Testis (tissue), 2 donors: ENCODE data around the gene NETO2.

ENCODE experiments used
- POLR2A ChIP-seq: fragments of 450-650 bp; IDR thresholded peaks from one replicate; pipeline ENCODE4 v1.6.1; 2017; ENCODE audit warnings: antibody characterized with exemption, mild to moderate bottlenecking, moderate library complexity
- TF ChIP-seq, protein P1 (sequence below), 3 experiments: fragments of 450-650 bp in 2 of 3; fragments of 200-600 bp in 1 of 3; sonication (generic) in 1 of 3; IDR thresholded peaks; one replicate each; pipeline ENCODE4 v1.5.1; 2016 to 2019; ENCODE audit warnings: antibody characterized with exemption in 3 of 3, mild to moderate bottlenecking in 2 of 3, moderate library complexity in 1 of 3

GRCh38 chr16:47125757-47126156 is 18.0 kb downstream of the NETO2 start:
- TF ChIP-seq, protein P1, sequence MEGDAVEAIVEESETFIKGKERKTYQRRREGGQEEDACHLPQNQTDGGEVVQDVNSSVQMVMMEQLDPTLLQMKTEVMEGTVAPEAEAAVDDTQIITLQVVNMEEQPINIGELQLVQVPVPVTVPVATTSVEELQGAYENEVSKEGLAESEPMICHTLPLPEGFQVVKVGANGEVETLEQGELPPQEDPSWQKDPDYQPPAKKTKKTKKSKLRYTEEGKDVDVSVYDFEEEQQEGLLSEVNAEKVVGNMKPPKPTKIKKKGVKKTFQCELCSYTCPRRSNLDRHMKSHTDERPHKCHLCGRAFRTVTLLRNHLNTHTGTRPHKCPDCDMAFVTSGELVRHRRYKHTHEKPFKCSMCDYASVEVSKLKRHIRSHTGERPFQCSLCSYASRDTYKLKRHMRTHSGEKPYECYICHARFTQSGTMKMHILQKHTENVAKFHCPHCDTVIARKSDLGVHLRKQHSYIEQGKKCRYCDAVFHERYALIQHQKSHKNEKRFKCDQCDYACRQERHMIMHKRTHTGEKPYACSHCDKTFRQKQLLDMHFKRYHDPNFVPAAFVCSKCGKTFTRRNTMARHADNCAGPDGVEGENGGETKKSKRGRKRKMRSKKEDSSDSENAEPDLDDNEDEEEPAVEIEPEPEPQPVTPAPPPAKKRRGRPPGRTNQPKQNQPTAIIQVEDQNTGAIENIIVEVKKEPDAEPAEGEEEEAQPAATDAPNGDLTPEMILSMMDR (IDR thresholded peaks at IDR 0.05) = no peak
- TF ChIP-seq POLR2A = no peak
